H1 (cell line): ENCODE measurements around the gene PRAME. TPM values are rescaled to one million over a fixed set of nuclear protein-coding genes. Genes with fewer than 3 reads are reported as not detected.

Experiments used
- CTCF ChIA-PET: fragments of 300-600 bp; sonication (Branson Sonifier 250); formaldehyde crosslinking; loops from one replicate; lab custom pipeline; 2021; ENCODE audit not compliant: partially characterized antibody; lab: Charles Lee
- POLR2A ChIA-PET: fragments of 300-600 bp; sonication (Branson Sonifier 250); formaldehyde crosslinking; loops from one replicate; lab custom pipeline; 2021; ENCODE audit warnings: inconsistent platforms; ENCODE audit not compliant: partially characterized antibody; lab: Charles Lee
- DNase-seq, 2 experiments: peaks; one replicate each; pipeline versions ENCODE4 v3.0.0 to v3.0.0-alpha.2; 2010 to 2022; ENCODE audit warnings: low spot score in 2 of 2, low read depth in 1 of 2, mixed read lengths in 1 of 2
- FAIRE-seq: peaks from 2 replicates; lab custom pipeline; 2011; peaks lifted over from hg19 to GRCh38; lab: Jason Lieb, UNC
- H2AFZ ChIP-seq: 2 replicates; pipeline ENCODE4 v1.8.1; 2012; ENCODE audit warnings: low read length, inconsistent platforms
- H2AK5ac ChIP-seq: 2 replicates; pipeline ENCODE4 v1.6.1; 2013; ENCODE audit warnings: low read depth, low read length
- H2BK120ac ChIP-seq: replicated peaks from 2 replicates; pipeline ENCODE3; 2013; ENCODE audit warnings: low read depth, low read length, inconsistent platforms
- H2BK12ac ChIP-seq: 2 replicates; pipeline ENCODE4 v1.6.1; 2013; ENCODE audit warnings: low read depth, low read length
- H2BK15ac ChIP-seq: 2 replicates; pipeline ENCODE4 v1.6.1; 2013; ENCODE audit warnings: low read length
- H2BK20ac ChIP-seq: 2 replicates; pipeline ENCODE4 v1.6.1; 2013; ENCODE audit warnings: low read length
- H2BK5ac ChIP-seq: 2 replicates; pipeline ENCODE4 v1.6.1; 2013; ENCODE audit warnings: low read depth, low read length
- H3K14ac ChIP-seq: 2 replicates; pipeline ENCODE4 v1.6.1; 2013; ENCODE audit warnings: inconsistent platforms; ENCODE audit not compliant: insufficient read length
- H3K18ac ChIP-seq: 2 replicates; pipeline ENCODE4 v1.6.1; 2013; ENCODE audit warnings: low read length; ENCODE audit errors: extremely low read depth
- H3K23ac ChIP-seq: 2 replicates; pipeline ENCODE4 v1.6.1; 2013; ENCODE audit warnings: inconsistent platforms; ENCODE audit not compliant: insufficient read length
- H3K23me2 ChIP-seq: 2 replicates; pipeline ENCODE4 v1.6.1; 2013; ENCODE audit warnings: low read depth, low read length
- H3K27ac ChIP-seq: 2 replicates; pipeline ENCODE4 v1.6.1; 2011; ENCODE audit warnings: low read depth, low read length, inconsistent platforms
- H3K27me3 ChIP-seq, 4 experiments: replicated peaks in 1 of 4; 1 replicate in 1 of 4; 2 replicates in 3 of 4; pipeline versions ENCODE4 v1.6.1 to v1.8.1; 2011 to 2013; ENCODE audit warnings: low read length in 3 of 4, mild to moderate bottlenecking in 3 of 4, inconsistent platforms in 2 of 4, mixed read lengths in 2 of 4, moderate library complexity in 1 of 4; ENCODE audit not compliant: control insufficient read depth in 3 of 4, insufficient read depth in 3 of 4; ENCODE audit errors: extremely low read depth in 1 of 4
- H3K36me3 ChIP-seq, 4 experiments: 2 replicates each; pipeline versions ENCODE4 v1.6.1 to v1.8.1; 2011 to 2013; ENCODE audit warnings: mild to moderate bottlenecking in 4 of 4, low read length in 3 of 4, moderate library complexity in 2 of 4, control low read depth in 1 of 4, inconsistent platforms in 1 of 4; ENCODE audit not compliant: insufficient read depth in 4 of 4, control insufficient read depth in 2 of 4
- H3K4ac ChIP-seq: replicated peaks from 2 replicates; pipeline ENCODE3; 2013; ENCODE audit warnings: low read length, low read depth, mixed read lengths, inconsistent platforms; ENCODE audit not compliant: insufficient read length
- H3K4me1 ChIP-seq, 4 experiments: replicated peaks in 1 of 4; 1 replicate in 1 of 4; 2 replicates in 3 of 4; pipeline versions ENCODE4 v1.6.1 to v1.8.1; 2011 to 2013; ENCODE audit warnings: low read length in 3 of 4, inconsistent platforms in 2 of 4, mixed read lengths in 1 of 4; ENCODE audit not compliant: insufficient read depth in 4 of 4, control insufficient read depth in 3 of 4
- H3K4me2 ChIP-seq, 2 experiments: 2 replicates each; pipeline versions ENCODE4 v1.6.1 to v1.8.1; 2011 to 2013; ENCODE audit warnings: low read depth in 2 of 2, low read length in 2 of 2, control low read depth in 1 of 2, inconsistent platforms in 1 of 2, mild to moderate bottlenecking in 1 of 2; ENCODE audit not compliant: insufficient read depth in 1 of 2
- H3K4me3 ChIP-seq, 4 experiments: fragments of 200-600, 300-600 bp in 1 of 4; sonication (generic), shearing (Covaris generic), sonication (Bioruptor Twin) in 1 of 4; 2 replicates each; pipeline versions ENCODE4 v1.5.1 to v1.8.1; 2011 to 2016; ENCODE audit warnings: low read length in 4 of 4, low read depth in 3 of 4, control low read depth in 2 of 4, inconsistent platforms in 2 of 4, mild to moderate bottlenecking in 2 of 4, mixed read lengths in 1 of 4, moderate library complexity in 1 of 4; ENCODE audit not compliant: insufficient read depth in 2 of 4; ENCODE audit errors: extremely low read depth in 1 of 4
- H3K56ac ChIP-seq: replicated peaks from 2 replicates; pipeline ENCODE3; 2013; ENCODE audit warnings: low read depth, mild to moderate bottlenecking, mixed read lengths, low read length, inconsistent platforms; ENCODE audit not compliant: insufficient read length
- H3K79me1 ChIP-seq: 2 replicates; pipeline ENCODE4 v1.6.1; 2013; ENCODE audit warnings: low read depth, low read length, control low read depth
- H3K79me2 ChIP-seq, 2 experiments: 2 replicates each; pipeline versions ENCODE4 v1.6.1 to v1.8.1; 2012 to 2013; ENCODE audit warnings: low read length in 2 of 2, mild to moderate bottlenecking in 2 of 2, inconsistent platforms in 1 of 2; ENCODE audit not compliant: insufficient read depth in 2 of 2, control insufficient read depth in 1 of 2
- H3K9ac ChIP-seq, 4 experiments: replicated peaks in 1 of 4; 1 replicate in 1 of 4; 2 replicates in 3 of 4; pipeline versions ENCODE4 v1.6.1 to v1.8.1; 2011 to 2013; ENCODE audit warnings: low read depth in 3 of 4, low read length in 3 of 4, control low read depth in 2 of 4, mild to moderate bottlenecking in 2 of 4, moderate library complexity in 2 of 4, inconsistent platforms in 1 of 4; ENCODE audit errors: extremely low read depth in 1 of 4
- H3K9me3 ChIP-seq, 2 experiments: 2 replicates each; pipeline versions ENCODE4 v1.6.1 to v1.8.1; 2012 to 2013; ENCODE audit warnings: mild to moderate bottlenecking in 2 of 2, moderate library complexity in 2 of 2, control low read depth in 1 of 2, inconsistent platforms in 1 of 2, low read depth in 1 of 2, low read length in 1 of 2, mixed read lengths in 1 of 2; ENCODE audit not compliant: insufficient read depth in 2 of 2
- H4K20me1 ChIP-seq, 2 experiments: replicated peaks in 1 of 2; 2 replicates each; pipeline versions ENCODE3 to v1.8.1; 2011 to 2013; ENCODE audit warnings: inconsistent platforms in 2 of 2, low read length in 2 of 2, mild to moderate bottlenecking in 1 of 2; ENCODE audit not compliant: insufficient read depth in 2 of 2, control insufficient read depth in 1 of 2
- H4K5ac ChIP-seq: 2 replicates; pipeline ENCODE4 v1.6.1; 2013; ENCODE audit warnings: low read length, low read depth, mixed read lengths, inconsistent platforms; ENCODE audit not compliant: insufficient read length
- H4K8ac ChIP-seq: 2 replicates; pipeline ENCODE4 v1.8.0; 2013; ENCODE audit warnings: mild to moderate bottlenecking, moderate library complexity, low read length, inconsistent platforms; ENCODE audit not compliant: insufficient read depth; ENCODE audit errors: extremely low read depth
- H4K91ac ChIP-seq: replicated peaks from 2 replicates; pipeline ENCODE3; 2013; ENCODE audit warnings: low read length, mixed read lengths, inconsistent platforms; ENCODE audit not compliant: insufficient read length
- CHD1 ChIP-seq: IDR thresholded peaks from 2 replicates; pipeline ENCODE4 v1.6.1; 2012; ENCODE audit warnings: low read depth, low read length, improper control_type of control experiment
- CREB1 ChIP-seq: IDR thresholded peaks from 2 replicates; pipeline ENCODE4 v1.6.1; 2012; ENCODE audit warnings: inconsistent platforms
- HDAC2 ChIP-seq, 2 experiments: fragments of 300-600 bp in 1 of 2; sonication (generic) in 1 of 2; IDR thresholded peaks; 2 replicates each; pipeline ENCODE4 v1.6.1; 2011 to 2012; ENCODE audit warnings: low read depth in 2 of 2, low read length in 2 of 2, mild to moderate bottlenecking in 2 of 2, moderate library complexity in 2 of 2, borderline replicate concordance in 1 of 2, inconsistent platforms in 1 of 2
- JUND ChIP-seq: IDR thresholded peaks from 2 replicates; pipeline ENCODE4 v1.6.1; 2011; ENCODE audit warnings: mild to moderate bottlenecking, improper control_type of control experiment, low read length
- MAFK ChIP-seq: IDR thresholded peaks from 2 replicates; pipeline ENCODE4 v1.6.1; 2012; ENCODE audit warnings: low read depth, mild to moderate bottlenecking, improper control_type of control experiment, low read length
- MAX ChIP-seq: IDR thresholded peaks from 2 replicates; pipeline ENCODE4 v1.6.1; 2012; ENCODE audit warnings: inconsistent platforms
- NANOG ChIP-seq: IDR thresholded peaks from 2 replicates; pipeline ENCODE4 v1.6.1; 2011; ENCODE audit warnings: low read length, low read depth, mild to moderate bottlenecking, inconsistent platforms; ENCODE audit not compliant: insufficient read depth, poor library complexity, severe bottlenecking
- PHF8 ChIP-seq: fragments of 200-600 bp; sonication (generic); conservative IDR thresholded peaks from 2 replicates; pipeline ENCODE4 v1.7.1; 2012; ENCODE audit warnings: low read depth, mild to moderate bottlenecking, inconsistent platforms, low read length, moderate library complexity
- POU5F1 ChIP-seq: IDR thresholded peaks from 2 replicates; pipeline ENCODE4 v1.6.1; 2011; ENCODE audit warnings: low read depth, mild to moderate bottlenecking, low read length, moderate library complexity
- TCF12 ChIP-seq: IDR thresholded peaks from 2 replicates; pipeline ENCODE4 v1.6.1; 2011; ENCODE audit warnings: low read depth, mild to moderate bottlenecking, low read length
- TEAD4 ChIP-seq: IDR thresholded peaks from 2 replicates; pipeline ENCODE4 v1.6.1; 2012; ENCODE audit warnings: low read depth, low read length, inconsistent platforms, mixed read lengths
- WGBS, 2 experiments: shearing (Covaris generic) in 1 of 2; methylation state at CpG; one replicate each; pipeline versions ENCODE4 v1.1.6 to v1.1.7; 2013 to 2015; ENCODE audit warnings: low lambda C conversion rate in 2 of 2, mixed read lengths in 2 of 2, inconsistent platforms in 1 of 2, low coverage in 1 of 2, missing lambda C conversion rate in 1 of 2; ENCODE audit not compliant: insufficient replicate concordance in 2 of 2, insufficient coverage in 1 of 2, insufficient read length in 1 of 2; ENCODE audit errors: extremely low coverage in 1 of 2, missing lambda C conversion rate in 1 of 2; 5-methylcytosine and 5-hydroxymethylcytosine counted together
- polyA plus RNA-seq, 7 experiments: library from polyadenylated mRNA; depleted of rRNA in 3 of 7; stranded (reverse) in 5 of 7; unstranded in 2 of 7; fragments of >200 nt in 5 of 7; fragments of 200-250 nt in 2 of 7; gene quantifications; 1 replicate in 5 of 7; 2 replicates in 1 of 7; 4 replicates in 1 of 7; pipeline versions ENCODE4 v1.2.1 to v1.2.3, GENCODE V29; 2011 to 2013; ENCODE audit warnings: missing spikeins in 2 of 7, mixed read lengths in 2 of 7
- total RNA-seq: library from RNA; stranded (reverse); fragmentation: NEBNext Ultra II Directional; extraction: Animal tissue kit (Norgen Biotek cat#: 25700); gene quantifications from 2 replicates; pipeline ENCODE4 v1.2.1, GENCODE V29; 2021
- TF ChIP-seq, protein P1 (sequence below), 3 experiments: IDR thresholded peaks; 1 replicate in 2 of 3; 2 replicates in 1 of 3; pipeline versions ENCODE4 v1.5.1 to v1.6.1; 2011; ENCODE audit warnings: low read length in 3 of 3, mild to moderate bottlenecking in 3 of 3, inconsistent platforms in 2 of 3, low read depth in 1 of 3, moderate library complexity in 1 of 3; ENCODE audit not compliant: insufficient read depth in 1 of 3; ENCODE audit errors: control extremely low read depth in 1 of 3

The PRAME gene
- total and polyA plus RNA-seq, 2 of the 8 experiments (the other 6 are each of a cell fraction or from before 2014, with no cell fraction given), result 0.15 to 1.1 TPM

- H4K20me1 ChIP-seq, result no peaks in the 10 kb centered on the region
- no peak overlapping the region for H2BK5ac ChIP-seq
- H2AFZ ChIP-seq, result no peak overlapping the region
- H3K27ac ChIP-seq, result no peak overlapping the region
- no peak overlapping the region for H3K4me2 ChIP-seq
- DNase-seq (no peak), FAIRE-seq (no peak)
- H3K4me1 ChIP-seq, result no peaks in the 10 kb centered on the region
- H3K4me3 ChIP-seq, result no peak overlapping the region
- H3K23ac ChIP-seq, result no peak overlapping the region
- H3K9ac ChIP-seq, result no peak overlapping the region
- CTCF ChIA-PET, result interaction anchor here (1.1 to 2.1 kb wide), 6 partner anchors 10 to 380 kb away, joined by 3 to 10 read pairs (median 4); partner anchors contain the start of gene ZNF280B
- H2BK12ac ChIP-seq, result no peak overlapping the region
- H3K14ac ChIP-seq, result no peak overlapping the region
- no peak overlapping the region for H3K4ac ChIP-seq
- no peaks in the 10 kb centered on the region for H3K79me2 ChIP-seq
- H4K91ac ChIP-seq, result no peak overlapping the region
- H2BK20ac ChIP-seq, result no peak overlapping the region
- H2BK120ac ChIP-seq, result no peak overlapping the region
- H3K23me2 ChIP-seq, result no peaks in the 10 kb centered on the region
- POLR2A ChIA-PET, result no interaction called here
- H2BK15ac ChIP-seq, result no peak overlapping the region
- H3K79me1 ChIP-seq, result no peaks in the 10 kb centered on the region
- no peak overlapping the region for H2AK5ac ChIP-seq
- no peak overlapping the region for H4K5ac ChIP-seq
- no peak overlapping the region for H3K18ac ChIP-seq
- peaks cover 22 to 50% (median 40%) of the 10 kb centered on the region in 4 experiments for H3K27me3 ChIP-seq
- no peaks in the 10 kb centered on the region for H3K36me3 ChIP-seq
- H3K56ac ChIP-seq, result no peak overlapping the region
- H3K9me3 ChIP-seq, result peaks cover 23 to 63% of the 10 kb centered on the region in 2 experiments
- 64% methylated on average over 5 of the region's 5 CpGs; no CpG with 5 or more reads in 1 of the 2 experiments for WGBS, 2 experiments
- H4K8ac ChIP-seq, result no peak overlapping the region
- TF ChIP-seq NANOG (no peak), TCF12 (no peak), CREB1 (no peak), PHF8 (no peak), MAFK (no peak), TEAD4 (no peak), POU5F1 (no peak), HDAC2 (IDR thresholded peaks at IDR 0.05; ENCODE audit: borderline replicate concordance in 1 of 2, low read depth in 2 of 2, low read length in 2 of 2) (no peak), MAX (no peak), CHD1 (no peak), JUND (no peak)
- TF ChIP-seq, protein P1, sequence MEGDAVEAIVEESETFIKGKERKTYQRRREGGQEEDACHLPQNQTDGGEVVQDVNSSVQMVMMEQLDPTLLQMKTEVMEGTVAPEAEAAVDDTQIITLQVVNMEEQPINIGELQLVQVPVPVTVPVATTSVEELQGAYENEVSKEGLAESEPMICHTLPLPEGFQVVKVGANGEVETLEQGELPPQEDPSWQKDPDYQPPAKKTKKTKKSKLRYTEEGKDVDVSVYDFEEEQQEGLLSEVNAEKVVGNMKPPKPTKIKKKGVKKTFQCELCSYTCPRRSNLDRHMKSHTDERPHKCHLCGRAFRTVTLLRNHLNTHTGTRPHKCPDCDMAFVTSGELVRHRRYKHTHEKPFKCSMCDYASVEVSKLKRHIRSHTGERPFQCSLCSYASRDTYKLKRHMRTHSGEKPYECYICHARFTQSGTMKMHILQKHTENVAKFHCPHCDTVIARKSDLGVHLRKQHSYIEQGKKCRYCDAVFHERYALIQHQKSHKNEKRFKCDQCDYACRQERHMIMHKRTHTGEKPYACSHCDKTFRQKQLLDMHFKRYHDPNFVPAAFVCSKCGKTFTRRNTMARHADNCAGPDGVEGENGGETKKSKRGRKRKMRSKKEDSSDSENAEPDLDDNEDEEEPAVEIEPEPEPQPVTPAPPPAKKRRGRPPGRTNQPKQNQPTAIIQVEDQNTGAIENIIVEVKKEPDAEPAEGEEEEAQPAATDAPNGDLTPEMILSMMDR (IDR thresholded peaks at IDR 0.05; ENCODE audit: control extremely low read depth in 1 of 3, insufficient read depth in 1 of 3, low read depth in 1 of 3, low read length in 3 of 3), result no peak
Measured at GRCh38 chr22:22576989-22577427, 17.9 kb upstream of the PRAME start.
